SJSA1 (cell line): ENCODE measurements around the gene NFAT5. TPM values are rescaled to one million over a fixed set of nuclear protein-coding genes. Genes with fewer than 3 reads are reported as not detected.
"Not testable (repeated sequence)": the region's sequence is repeated elsewhere in the genome, so short reads cannot be mapped to it uniquely, and the experiment has no call there.

Experiments used
- DNase-seq, 2 experiments: peaks; one replicate each; pipeline ENCODE4 v3.0.0-alpha.2; 2015 to 2020; ENCODE audit warnings: low spot score in 2 of 2, low read depth in 1 of 2
- H3K27ac ChIP-seq: fragments of 250-450 bp; sonication (Bioruptor Pico); 2 replicates; pipeline ENCODE4 v1.5.1; 2020; ENCODE audit warnings: mild to moderate bottlenecking, moderate library complexity
- H3K27me3 ChIP-seq: fragments of 250-450 bp; sonication (Bioruptor Pico); replicated peaks from 2 replicates; pipeline ENCODE4 v1.5.1; 2020; ENCODE audit warnings: mild to moderate bottlenecking, moderate library complexity
- H3K36me3 ChIP-seq: fragments of 250-450 bp; sonication (Bioruptor Pico); 2 replicates; pipeline ENCODE4 v1.5.1; 2020; ENCODE audit warnings: mild to moderate bottlenecking
- H3K4me1 ChIP-seq: fragments of 250-450 bp; sonication (Bioruptor Pico); replicated peaks from 2 replicates; pipeline ENCODE4 v1.6.1; 2021; ENCODE audit warnings: mild to moderate bottlenecking
- H3K4me3 ChIP-seq: fragments of 250-450 bp; sonication (Bioruptor Pico); 2 replicates; pipeline ENCODE4 v1.5.1; 2020; ENCODE audit warnings: mild to moderate bottlenecking
- H3K9me3 ChIP-seq: fragments of 250-450 bp; sonication (Bioruptor Pico); replicated peaks from 2 replicates; pipeline ENCODE4 v1.5.1; 2020; ENCODE audit warnings: mild to moderate bottlenecking
- total RNA-seq: library from RNA; depleted of rRNA; stranded (reverse); fragments of >200 nt; shearing (Covaris generic); gene quantifications from 2 replicates; pipeline ENCODE4 v1.2.3, GENCODE V29; 2014

NFAT5 gene
- total RNA-seq, 1 experiment from 2014 or later = 9.0 TPM

- no peak overlapping the region for H3K27ac ChIP-seq
- no peaks in the 10 kb centered on the region for H3K27me3 ChIP-seq
- H3K36me3 ChIP-seq = peaks cover 46% of the 10 kb centered on the region
- H3K4me1 ChIP-seq = peaks cover 13% of the 10 kb centered on the region
- peak in 1 of 2 experiments; percentile 25 for DNase-seq
- no peak overlapping the region for H3K4me3 ChIP-seq
- no peaks in the 10 kb centered on the region for H3K9me3 ChIP-seq
These were observed 155.2 kb downstream of the NFAT5 start for GRCh38 chr16:69720822-69721430.

GRCh38 chr16:69721441-69721957, 155.7 kb downstream of the NFAT5 start:
- Histone ChIP-seq H3K27me3 (no peaks in the 10 kb centered on the region), H3K36me3 (peaks cover 42% of the 10 kb centered on the region), H3K4me1 (peaks cover 16% of the 10 kb centered on the region), H3K9me3 (no peaks in the 10 kb centered on the region), H3K4me3 (no peak overlapping the region), H3K27ac (no peak overlapping the region)
- peak in 1 of 2 experiments; percentile 10 for DNase-seq

- H3K4me1 ChIP-seq = peaks cover 31% of the 10 kb centered on the region
- no peaks in the 10 kb centered on the region for H3K27me3 ChIP-seq
- no peaks in the 10 kb centered on the region for H3K9me3 ChIP-seq
- peaks cover 16% of the 10 kb centered on the region; the same call in 1 of the 2 replicates for H3K36me3 ChIP-seq
- DNase-seq = no peak
- H3K27ac ChIP-seq = no peak overlapping the region
- H3K4me3 ChIP-seq = no peak overlapping the region
These were observed 158.7 kb downstream of the NFAT5 start for GRCh38 chr16:69724414-69724873.

DNA sequence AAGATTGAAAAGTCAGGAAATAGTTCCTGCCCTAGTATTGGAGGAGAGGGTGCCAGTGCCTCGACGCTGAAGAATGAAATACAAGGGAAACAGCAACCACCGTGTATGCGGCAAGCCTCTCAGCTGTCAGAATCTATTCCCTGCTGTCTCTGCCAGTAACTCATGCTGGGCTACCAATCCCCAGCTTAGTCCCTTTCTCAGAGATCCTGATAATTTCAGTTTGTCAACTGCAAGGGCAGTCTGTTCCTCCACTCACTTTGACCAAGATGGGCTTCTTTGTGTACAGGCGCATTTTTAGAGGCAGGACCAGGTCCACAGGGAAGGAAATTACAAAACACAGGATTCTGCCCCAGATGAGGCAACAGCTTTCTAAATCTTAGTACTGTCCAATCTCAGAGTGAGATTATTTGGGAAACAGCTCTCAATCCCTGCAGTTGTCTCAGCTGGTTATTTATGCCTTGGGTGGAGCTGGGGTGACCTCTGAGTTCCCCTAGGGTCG, 159.3 kb downstream of the NFAT5 start:
- no peak overlapping the region for H3K4me3 ChIP-seq
- no peaks in the 10 kb centered on the region for H3K9me3 ChIP-seq
- peaks cover 31% of the 10 kb centered on the region for H3K4me1 ChIP-seq
- no peaks in the 10 kb centered on the region for H3K27me3 ChIP-seq
- peak overlapping the region; percentile 97; the same call in 1 of the 2 replicates for H3K27ac ChIP-seq
- peaks cover 16% of the 10 kb centered on the region; the same call in 1 of the 2 replicates for H3K36me3 ChIP-seq
- DNase-seq = no peak

DNA sequence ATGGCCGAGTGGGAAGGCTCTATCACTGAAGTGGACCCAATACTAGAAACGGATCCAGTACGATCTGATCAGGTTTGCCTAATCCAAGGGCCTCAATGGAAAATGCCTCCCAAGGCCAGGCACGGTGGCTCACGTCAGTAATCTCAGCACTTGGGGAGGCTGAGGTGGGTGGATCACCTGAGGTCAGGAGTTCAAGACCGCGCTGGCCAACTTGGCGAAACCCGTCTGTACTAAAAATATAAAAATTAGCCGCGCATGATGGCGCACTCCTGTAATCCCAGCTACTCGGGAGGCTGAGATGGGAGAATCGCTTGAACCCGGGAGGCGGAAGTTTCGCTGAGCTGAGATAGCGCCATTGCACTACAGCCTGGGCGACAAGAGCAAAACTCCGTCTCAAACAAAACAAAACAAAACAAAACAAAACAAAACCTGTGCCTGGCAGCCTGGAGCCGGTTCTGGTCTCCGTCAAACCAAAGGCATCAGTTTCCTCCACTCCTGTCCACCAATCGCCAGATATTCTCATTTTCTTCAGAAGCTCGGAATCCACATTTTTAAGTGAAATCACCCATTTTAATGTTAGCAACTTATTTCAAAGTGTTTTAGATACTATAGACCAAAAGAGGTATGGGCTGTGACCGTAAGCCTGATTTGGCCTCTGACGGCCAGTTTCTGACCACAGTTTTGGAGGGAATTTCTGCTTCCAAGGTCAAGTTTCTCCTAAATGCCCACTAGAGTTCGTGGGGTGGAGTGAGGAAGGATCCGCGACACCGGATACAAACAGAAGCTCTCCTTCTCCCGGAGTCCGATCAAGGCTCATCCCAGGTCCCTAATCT, 159.9 kb downstream of the NFAT5 start:
- Histone ChIP-seq H3K4me1 (peaks cover 31% of the 10 kb centered on the region), H3K27me3 (no peaks in the 10 kb centered on the region), H3K36me3 (peaks cover 15% of the 10 kb centered on the region; the same call in 1 of the 2 replicates), H3K4me3 (peak overlapping the region; percentile 35), H3K9me3 (no peaks in the 10 kb centered on the region), H3K27ac (peak overlapping the region; percentile 97)
- DNase-seq = no peak

- H3K4me1 ChIP-seq = peaks cover 31% of the 10 kb centered on the region
- DNase-seq = peak; percentile 91 to 97
- peak within 1 kb of the TSS; percentile 97 for H3K27ac ChIP-seq
- H3K4me3 ChIP-seq = peak within 1 kb of the TSS; percentile 35
- H3K9me3 ChIP-seq = no peaks in the 10 kb centered on the region
- H3K36me3 ChIP-seq = peaks cover 7% of the 10 kb centered on the region; the same call in 1 of the 2 replicates
- H3K27me3 ChIP-seq = no peaks in the 10 kb centered on the region
These were observed 160.7 kb downstream of the NFAT5 start, which contains the start of gene NQO1 for GRCh38 chr16:69726313-69727060. TSS of gene NQO1 (minus strand) at chr16:69726560. CDS start at chr16:69726439, 121 bp downstream.

DNA sequence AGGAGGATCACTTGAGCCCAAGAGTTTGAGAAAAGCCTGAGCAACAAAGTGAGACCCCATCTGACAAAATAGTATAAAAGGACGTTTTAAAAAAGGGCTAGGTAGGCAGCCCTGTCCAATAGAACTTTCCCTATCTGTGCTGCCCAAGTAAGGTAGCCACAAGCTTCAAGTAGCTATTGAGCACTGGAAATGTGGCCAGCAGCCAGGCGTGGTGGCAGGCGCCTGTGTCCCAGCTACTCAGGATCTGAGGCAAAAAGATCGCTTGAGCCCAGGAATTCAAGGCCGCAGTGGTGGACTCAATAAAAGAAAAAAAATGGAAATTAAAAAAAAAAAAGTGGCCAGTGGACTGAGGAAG, 162.1 kb downstream of the NFAT5 start:
- peak overlapping the region; percentile 97 for H3K27ac ChIP-seq
- H3K4me1 ChIP-seq = peaks cover 31% of the 10 kb centered on the region
- H3K36me3 ChIP-seq = peaks cover 3% of the 10 kb centered on the region; the same call in 1 of the 2 replicates
- no peak overlapping the region for H3K4me3 ChIP-seq
- H3K9me3 ChIP-seq = no peaks in the 10 kb centered on the region
- H3K27me3 ChIP-seq = no peaks in the 10 kb centered on the region
- no peak for DNase-seq

DNA sequence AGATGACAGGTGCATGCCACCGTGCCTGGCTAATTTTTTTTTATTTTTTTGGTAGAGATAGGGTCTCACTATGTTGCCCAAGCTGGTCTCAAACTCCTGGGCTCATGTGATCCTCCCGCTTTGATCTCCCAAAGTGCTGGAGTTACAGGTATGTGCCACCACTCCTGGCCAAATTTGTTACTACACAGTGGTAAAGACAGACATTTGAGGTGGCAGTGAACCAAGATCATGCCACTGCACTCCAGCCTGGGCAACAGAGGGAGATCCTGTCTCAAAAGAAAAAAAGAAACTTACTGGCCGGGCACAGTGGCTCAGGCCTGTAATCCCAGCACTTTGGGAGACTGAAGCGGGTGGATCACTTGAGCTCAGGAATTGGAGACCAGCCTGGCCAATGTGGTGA, 163.3 kb downstream of the NFAT5 start:
- peaks cover 31% of the 10 kb centered on the region for H3K4me1 ChIP-seq
- not testable (repeated sequence) for H3K27me3 ChIP-seq, H3K36me3 ChIP-seq, DNase-seq, H3K9me3 ChIP-seq, H3K4me3 ChIP-seq, H3K27ac ChIP-seq

GRCh38 chr16:69731280-69731679, 165.5 kb downstream of the NFAT5 start:
- H3K4me1 ChIP-seq = peaks cover 16% of the 10 kb centered on the region
- H3K27ac ChIP-seq, H3K36me3 ChIP-seq, H3K9me3 ChIP-seq, DNase-seq, H3K4me3 ChIP-seq, H3K27me3 ChIP-seq: not testable (repeated sequence)

GRCh38 chr16:69732101-69732500, 166.3 kb downstream of the NFAT5 start:
- no peaks in the 10 kb centered on the region for H3K36me3 ChIP-seq
- H3K9me3 ChIP-seq = no peaks in the 10 kb centered on the region
- no peak overlapping the region for H3K27ac ChIP-seq

GRCh38 chr16:69741519-69741918, 175.8 kb downstream of the NFAT5 start:
- Histone ChIP-seq H3K36me3 (peaks cover 65% of the 10 kb centered on the region), H3K4me3 (no peak overlapping the region), H3K4me1 (no peaks in the 10 kb centered on the region), H3K27ac (no peak overlapping the region), H3K9me3 (no peaks in the 10 kb centered on the region), H3K27me3 (no peaks in the 10 kb centered on the region)
- DNase-seq = no peak

More at GRCh38 chr16:69732101-69732500, 166.3 kb downstream of the NFAT5 start:
- Histone ChIP-seq H3K4me3 (no peak overlapping the region), H3K27me3 (no peaks in the 10 kb centered on the region), H3K4me1 (peaks cover 9% of the 10 kb centered on the region)
- no peak for DNase-seq

DNA sequence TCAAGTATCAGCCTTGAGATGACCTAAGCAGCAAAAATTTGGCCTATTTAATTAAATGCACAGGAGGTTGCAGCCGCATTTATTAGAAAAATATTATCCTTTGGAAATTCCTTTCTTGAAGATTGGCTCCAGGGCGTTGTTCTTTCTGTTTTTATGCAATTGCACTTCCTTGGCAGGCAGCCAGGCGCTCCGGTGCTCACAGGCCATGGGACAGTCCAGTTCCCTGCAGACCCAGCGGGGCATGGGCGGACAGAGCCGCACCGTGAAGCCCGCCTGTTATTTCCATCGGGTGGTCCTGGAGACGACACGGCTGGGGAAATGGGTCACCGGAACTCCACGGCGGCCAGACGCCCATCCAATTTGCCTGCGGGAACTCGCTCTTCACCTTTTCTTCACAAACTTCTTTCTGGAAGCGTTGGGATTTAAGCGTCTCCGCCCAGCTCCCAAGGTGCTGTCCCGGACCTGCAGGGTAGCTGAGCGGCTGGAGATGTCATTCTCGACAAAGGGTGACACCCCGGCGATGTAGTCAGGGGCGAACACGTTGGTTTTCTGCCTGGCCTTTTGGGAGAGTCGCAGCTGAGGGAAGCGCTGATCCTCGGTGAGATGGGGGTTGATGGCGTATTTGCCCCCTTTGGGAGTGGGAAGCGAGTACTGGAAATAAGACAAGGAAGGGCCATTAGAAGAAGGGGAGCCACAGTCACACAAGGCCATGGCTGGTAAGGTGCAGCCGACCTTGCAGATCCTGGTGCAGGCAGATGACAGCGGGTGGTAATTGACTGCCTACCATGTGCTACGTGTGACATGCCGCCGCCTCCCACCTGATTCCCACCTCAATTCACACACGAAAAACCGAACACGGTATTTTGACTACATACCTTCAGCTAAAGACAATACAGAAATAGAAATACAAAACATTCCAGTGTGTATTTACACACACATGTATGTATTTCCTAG, 176.5 kb downstream of the NFAT5 start:
- Histone ChIP-seq H3K36me3 (peaks cover 70% of the 10 kb centered on the region), H3K9me3 (no peaks in the 10 kb centered on the region), H3K27ac (no peak overlapping the region), H3K4me1 (no peaks in the 10 kb centered on the region), H3K27me3 (no peaks in the 10 kb centered on the region), H3K4me3 (no peak overlapping the region)
- no peak for DNase-seq
